Transverse colon (tissue), 4 donors: Measurements from ENCODE around the gene RET.

Experiments used
- POLR2A ChIP-seq: fragments of 450-650 bp; IDR thresholded peaks from one replicate; pipeline ENCODE4 v1.6.1; 2016; ENCODE audit warnings: antibody characterized with exemption, mild to moderate bottlenecking, moderate library complexity
- POLR2AphosphoS5 ChIP-seq, 3 donors: sonication (generic); formaldehyde crosslinking; IDR thresholded peaks; one replicate each; pipeline ENCODE4 v1.6.1; 2016; ENCODE audit warnings: antibody characterized with exemption in 3 of 3
- TF ChIP-seq, protein P1 (sequence below), 5 experiments: fragments of 200-600 bp in 3 of 5; fragments of 450-650 bp in 2 of 5; sonication (generic) in 3 of 5; IDR thresholded peaks; 1 replicate in 2 of 5; 2 replicates in 3 of 5; pipeline ENCODE4 v1.5.1; 2016 to 2017; ENCODE audit warnings: antibody characterized with exemption in 5 of 5, inconsistent platforms in 3 of 5, mild to moderate bottlenecking in 2 of 5, moderate library complexity in 1 of 5

DNA sequence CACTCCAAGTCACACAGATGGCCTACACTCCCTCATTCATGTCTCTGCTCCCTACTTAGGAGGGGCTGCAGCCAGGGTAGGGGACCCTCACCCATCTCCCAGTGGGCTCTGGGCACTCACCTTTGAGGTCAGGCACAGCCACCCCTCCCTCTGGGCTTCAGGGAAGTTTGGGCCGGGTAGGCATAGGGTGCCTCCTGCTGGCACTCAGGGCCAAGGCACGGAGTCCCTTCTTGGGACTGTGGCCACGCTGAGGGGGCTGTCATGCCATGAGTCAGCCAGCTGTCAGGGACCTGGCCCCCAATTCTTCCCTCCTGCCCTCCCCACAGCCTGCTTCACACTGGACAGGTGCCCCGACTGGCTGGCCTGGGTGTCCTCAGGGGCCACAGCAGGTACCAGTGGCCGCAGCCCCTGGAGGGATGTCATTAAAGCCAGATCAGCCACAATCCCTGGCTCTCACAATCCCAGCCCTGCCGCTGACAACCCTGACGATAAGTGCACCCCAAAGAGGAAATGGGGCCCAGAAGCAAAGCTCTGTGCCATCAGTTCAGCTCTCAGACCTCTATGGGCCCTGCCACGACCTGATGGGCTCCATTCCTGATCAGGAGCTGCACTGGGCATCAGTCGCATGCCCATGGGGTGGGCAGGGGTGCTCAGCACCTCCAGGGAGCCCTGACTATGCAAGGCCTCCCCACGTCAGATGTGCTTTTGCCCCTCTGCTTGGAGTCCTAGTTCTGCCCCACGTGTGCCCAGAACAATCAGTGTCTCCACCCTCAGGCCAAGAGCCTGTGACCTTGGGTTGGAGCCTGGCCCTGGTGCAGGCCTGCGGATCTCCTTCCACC is 34.1 kb upstream of the RET start:
- TF ChIP-seq, protein P1, sequence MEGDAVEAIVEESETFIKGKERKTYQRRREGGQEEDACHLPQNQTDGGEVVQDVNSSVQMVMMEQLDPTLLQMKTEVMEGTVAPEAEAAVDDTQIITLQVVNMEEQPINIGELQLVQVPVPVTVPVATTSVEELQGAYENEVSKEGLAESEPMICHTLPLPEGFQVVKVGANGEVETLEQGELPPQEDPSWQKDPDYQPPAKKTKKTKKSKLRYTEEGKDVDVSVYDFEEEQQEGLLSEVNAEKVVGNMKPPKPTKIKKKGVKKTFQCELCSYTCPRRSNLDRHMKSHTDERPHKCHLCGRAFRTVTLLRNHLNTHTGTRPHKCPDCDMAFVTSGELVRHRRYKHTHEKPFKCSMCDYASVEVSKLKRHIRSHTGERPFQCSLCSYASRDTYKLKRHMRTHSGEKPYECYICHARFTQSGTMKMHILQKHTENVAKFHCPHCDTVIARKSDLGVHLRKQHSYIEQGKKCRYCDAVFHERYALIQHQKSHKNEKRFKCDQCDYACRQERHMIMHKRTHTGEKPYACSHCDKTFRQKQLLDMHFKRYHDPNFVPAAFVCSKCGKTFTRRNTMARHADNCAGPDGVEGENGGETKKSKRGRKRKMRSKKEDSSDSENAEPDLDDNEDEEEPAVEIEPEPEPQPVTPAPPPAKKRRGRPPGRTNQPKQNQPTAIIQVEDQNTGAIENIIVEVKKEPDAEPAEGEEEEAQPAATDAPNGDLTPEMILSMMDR (IDR thresholded peaks at IDR 0.05): no peak
- TF ChIP-seq POLR2A: no peak
- no peak for TF ChIP-seq POLR2AphosphoS5 (IDR thresholded peaks at IDR 0.05)
